ENCODE results near the gene ARHGEF6.
A peak's percentile ranks its signal among the peaks of the same experiment; 100 is the strongest.

ARHGEF6 gene

DNA sequence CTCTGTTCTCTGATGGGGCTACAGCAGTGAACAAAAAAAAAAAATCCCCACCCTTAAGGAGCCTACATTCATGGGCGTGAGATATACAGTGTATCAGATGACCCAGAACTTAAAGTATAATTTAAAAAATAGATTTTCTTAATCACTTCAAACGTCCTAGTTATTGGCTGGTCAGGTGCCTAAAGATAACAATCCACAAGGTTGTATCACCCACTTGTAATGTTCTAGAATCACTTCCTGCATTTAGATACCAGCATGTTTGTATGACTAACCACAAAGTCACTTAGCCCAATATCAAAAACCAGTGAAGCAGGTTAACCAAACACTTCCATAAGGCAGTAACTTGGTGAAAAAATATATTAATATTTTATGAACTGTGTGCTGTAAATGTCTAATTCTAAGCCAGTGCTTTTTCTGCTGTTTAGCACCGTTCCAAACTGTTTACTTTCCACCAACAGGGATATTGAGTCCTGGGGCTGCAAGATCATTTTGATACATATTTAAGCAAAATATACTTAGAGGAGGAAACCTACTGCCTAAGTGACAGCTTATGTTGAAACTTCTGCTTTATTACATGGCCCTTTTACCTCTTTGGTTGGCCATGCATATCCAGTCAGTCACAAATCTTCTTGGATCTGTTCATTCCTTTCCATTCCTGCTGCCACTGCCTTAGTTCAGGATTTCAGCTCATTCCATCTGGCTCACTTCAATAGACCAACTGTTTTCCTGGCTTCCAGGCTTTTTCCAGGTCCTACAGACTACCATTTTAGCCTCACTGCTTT, 89.5 kb downstream of the ARHGEF6 start:
- no peak for DNase-seq

DNA sequence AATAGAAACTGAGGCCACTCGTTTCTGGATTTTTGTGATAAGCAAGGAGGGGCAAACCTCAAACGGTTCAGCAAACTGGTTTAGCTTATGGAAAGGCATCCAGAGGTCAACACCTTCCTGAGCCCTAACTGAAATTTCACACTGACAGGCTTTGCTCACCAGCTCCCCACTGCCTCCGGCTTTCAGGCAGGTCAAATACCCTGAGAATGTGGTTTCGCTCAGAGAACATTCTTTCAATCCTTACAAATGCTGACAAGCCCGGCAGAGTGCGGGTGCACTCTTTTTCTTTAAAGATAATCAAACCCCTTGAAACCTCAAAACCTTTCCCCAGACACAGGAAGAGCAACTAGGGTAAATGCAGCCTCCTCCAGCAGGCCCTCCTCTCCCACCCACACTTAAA, 91.3 kb downstream of the ARHGEF6 start:
- no peak for DNase-seq

DNA sequence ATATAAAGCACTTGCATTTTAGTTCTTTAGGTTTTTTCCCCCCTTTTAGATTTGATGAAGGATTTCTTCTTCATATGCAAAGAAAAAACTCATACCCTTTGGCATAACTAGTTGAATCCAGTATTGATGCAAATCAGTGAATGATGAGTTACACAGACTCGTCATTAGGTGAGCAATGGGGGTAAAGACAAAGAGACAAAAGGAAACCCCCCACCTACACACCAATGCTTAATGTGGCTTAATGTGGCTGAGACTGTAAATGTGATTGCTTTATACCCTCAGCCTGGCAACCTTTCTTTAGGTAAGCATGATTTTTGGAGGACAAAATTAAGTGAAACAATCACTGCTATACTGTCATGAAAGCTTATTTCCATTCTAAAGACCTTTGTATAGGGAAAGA, 93.3 kb downstream of the ARHGEF6 start:
- peak; percentile 42 for DNase-seq

DNA sequence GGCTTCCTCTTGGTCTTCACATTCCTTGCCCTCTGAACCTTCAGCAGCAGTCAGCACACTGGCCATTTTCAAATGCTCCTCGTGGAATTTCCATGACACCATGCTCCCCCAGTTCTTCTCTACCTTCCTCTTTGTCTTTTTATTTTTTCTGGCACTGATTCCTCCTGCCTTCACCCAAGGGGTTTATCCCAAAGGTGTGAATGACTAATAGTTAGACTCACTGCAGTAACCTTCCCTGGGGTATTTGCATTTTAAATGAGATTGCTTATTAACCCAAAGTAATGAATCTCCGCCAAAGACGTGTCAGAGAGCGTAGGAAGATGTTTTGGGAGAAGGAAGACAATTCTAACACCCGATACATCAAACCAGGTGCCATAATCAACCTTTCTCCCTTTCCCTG, 96.6 kb downstream of the ARHGEF6 start:
- no peak for DNase-seq

DNA sequence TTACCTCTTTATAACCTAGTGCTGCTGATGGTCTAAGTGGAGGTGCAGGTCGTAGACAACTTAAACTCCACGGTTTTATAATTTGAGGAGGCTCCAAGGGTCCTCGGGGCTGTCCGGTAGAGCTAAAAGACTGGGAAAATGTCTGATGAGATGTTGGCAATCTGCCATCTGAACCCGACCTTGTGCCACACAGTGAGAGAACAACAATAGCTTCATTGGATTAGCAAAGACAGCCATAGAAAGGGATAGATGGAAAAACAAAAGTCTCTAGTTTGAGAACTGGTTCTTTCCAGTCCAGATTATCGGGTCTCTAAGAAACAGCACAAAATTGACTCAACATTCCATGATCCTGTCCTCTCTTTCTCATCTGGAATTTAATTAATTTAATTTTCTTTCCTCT, 101.2 kb downstream of the ARHGEF6 start:
- no peak for DNase-seq

DNA sequence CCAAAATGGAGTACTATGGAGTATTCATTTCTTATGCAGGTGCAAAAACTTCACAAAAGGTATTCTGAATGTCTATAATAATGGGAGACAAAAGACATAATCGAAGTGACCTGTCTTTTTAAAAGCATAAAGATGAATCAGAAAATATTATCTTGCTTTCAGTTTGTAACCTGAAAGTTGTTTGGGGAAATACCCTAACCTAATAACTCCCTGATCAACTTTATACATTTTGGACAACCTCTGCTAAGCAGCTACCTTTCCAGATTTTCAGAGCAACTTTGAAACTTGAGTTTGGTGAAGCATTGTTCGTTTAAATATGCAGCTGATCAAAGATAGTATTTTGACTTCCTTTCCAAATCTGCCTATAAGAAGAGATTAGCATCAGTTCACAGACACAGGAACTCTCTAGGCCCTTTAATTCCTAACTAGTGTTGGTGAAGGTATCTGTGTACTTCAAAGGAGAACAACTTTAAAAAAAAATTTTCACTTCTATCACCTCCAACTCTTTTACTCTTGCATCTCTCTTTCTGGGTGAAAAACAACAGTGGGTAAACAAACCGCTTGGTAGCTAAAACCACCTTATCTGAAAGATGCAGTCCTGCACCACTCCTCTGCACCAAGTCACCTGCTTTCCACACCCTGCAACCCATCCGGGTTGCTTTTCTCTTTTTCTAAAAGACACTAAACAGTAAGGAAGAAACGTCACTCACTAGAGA, 106.3 kb downstream of the ARHGEF6 start:
- DNase-seq, result no peak

DNA sequence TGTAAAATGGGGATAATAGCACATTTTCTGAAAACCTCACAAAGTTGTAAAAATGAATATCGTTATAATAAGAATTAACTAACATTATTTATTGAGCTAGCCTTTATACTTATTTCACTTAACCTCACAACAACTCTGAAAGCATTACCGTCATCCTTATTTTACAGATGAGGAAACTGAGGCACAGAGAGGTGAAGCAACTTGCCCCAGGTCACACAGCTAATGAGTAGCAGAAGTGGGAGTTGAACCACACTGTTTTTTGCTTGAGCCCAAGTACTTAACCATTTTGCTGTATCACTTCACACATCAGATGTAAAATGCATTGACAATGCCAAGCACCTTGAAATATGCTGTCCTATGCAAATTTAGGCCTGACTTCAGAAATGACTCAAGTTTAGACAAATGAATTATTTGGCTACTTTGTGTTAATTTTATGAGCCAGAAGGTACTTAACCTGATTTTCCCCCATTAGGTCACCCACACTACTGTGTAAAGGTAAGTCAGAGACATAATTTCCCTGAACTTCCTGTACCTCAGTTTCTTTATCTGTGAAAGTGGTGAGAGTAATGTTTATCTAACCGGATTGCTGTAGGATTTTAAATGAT, 109.6 kb downstream of the ARHGEF6 start:
- no peak for DNase-seq

DNA sequence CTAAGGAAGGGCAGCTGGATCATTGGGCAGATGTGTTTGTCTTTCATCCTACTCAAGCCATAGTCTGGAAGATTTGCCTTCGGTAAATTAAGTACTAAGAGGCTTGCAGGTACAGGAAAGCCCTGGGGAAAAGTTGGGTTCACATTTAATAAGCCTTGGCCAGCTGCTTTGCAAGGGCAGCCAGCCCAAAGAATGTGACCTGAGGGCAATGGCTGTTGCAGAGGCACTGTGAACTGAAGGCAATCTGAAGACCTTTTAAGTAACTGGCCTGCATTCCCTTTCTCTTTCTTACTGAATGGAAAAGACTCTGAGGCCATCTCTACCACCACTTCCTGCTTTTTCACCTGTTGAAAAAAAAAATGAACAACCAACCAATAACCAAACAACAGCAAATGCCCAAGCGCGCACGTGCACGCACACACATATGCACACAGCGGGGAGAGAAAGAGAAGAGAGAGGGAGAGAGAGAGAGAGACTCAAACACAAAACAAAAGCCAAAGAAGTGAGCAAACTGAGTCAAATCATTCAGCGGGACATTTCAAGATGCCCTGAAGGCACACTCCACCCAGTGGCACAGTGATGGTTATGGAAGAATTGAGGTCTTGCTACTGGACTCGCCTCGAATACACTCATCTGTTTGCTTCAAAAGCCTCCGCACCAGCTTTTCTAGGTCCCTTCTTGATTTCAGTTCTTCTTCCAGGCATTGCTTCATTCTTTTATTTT, 113.1 kb downstream of the ARHGEF6 start:
- no peak for DNase-seq

DNA sequence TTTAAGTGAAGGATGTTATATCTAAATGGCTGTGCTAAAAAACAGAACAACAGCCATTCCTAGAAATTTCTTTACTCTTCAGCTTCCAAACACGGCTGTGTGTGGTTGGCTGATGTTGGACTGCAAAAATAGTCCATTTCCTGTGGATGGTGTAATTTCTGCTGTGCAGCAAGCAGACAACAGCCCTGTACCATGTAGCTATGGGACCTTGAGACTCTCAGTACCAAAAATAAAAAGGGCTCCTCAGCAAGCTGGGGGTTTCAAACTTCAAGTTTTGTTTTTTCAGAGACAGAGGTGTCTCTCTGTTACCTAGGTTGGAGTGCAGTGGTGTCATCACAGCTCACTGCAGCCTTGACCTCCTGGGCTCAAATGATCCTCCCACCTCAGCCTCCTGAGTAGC, 114.6 kb downstream of the ARHGEF6 start:
- DNase-seq, result no peak

DNA sequence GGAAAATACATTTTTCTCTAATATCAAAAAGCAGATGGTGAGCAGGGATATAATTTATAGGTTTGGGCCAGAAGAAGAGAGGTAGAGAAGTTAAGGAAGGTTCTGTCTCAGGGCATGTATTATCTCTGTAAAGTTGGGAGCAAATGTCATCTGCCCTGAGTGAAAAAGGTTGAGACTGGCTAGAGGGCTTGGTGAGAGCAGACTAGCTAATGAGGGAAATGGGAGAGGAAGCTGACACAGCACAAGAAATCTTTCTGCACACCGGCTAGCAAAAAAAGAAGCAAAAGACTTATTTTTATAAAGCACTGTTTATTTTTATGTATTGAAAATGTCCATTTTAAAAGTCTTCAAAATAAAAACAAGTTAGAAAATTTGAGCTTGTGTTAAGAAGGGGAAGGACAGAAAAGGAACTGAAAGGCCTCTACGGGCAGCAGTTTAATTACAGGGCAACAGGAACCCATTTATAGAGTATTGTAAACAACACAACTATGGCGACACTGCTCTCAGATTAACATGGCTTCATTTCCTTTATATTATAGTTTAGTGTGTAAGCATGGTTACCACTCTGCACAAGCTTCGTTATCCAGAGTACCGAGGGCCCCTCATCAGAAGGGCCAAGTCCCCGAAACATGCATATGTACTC, 115.4 kb downstream of the ARHGEF6 start:
- DNase-seq, result no peak

DNA sequence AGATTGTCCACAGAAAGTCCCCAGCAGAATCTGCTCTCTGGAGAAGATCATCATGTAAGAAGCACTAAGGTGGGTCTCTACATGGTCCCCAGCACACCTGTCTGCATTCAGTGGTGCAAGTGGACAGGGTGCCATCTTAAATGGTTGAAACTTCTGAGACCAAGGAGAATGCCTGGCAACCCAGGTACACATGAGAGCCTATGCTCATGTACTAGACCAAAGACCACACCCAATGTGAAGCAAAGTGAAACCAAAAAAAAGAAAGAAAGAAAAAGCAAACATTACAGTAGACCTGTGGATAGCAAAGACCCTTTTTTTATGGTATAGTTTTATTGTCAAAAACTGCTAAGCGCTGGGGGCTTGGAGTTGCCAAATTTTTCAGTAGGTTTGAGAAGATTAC, 117.8 kb downstream of the ARHGEF6 start:
- DNase-seq, result no peak

DNA sequence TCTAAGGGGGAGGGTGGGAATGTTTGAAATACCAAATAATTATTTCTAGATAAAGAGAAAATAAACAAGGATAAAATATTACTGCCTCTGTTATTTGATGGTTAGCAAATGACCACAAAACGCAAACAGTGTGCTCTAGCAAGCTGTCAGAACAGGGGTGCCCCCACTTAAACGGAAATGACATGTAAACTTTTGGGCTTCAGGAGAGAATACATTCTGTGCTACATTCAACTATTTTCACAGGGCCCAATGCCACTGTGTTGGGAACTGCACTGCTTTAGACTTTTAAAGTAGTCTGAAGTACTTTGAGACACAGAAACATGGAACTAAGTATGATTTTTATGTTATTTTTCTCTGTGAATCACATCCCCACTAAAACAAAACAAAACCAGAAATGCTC, 118.6 kb downstream of the ARHGEF6 start:
- DNase-seq, result no peak

DNA sequence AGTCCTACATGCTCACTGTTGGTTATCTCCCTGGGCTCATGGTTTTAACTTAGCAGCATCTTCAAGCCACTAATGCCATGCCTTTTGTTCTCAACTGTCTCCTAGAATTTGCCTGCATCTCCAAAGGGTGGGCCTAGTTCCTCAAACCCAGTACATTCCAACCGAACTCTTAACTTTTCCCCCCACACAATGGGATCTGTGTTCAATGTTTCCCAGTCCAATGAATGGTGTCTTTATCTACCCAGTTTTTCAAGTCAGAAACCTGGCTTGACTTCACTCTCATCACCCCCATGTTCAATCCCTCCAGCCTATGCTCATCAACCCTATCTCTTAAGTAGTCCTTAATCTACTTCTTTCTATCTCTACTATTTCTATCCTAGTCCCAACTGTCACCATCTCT, 119.8 kb downstream of the ARHGEF6 start:
- no peak for DNase-seq

DNA sequence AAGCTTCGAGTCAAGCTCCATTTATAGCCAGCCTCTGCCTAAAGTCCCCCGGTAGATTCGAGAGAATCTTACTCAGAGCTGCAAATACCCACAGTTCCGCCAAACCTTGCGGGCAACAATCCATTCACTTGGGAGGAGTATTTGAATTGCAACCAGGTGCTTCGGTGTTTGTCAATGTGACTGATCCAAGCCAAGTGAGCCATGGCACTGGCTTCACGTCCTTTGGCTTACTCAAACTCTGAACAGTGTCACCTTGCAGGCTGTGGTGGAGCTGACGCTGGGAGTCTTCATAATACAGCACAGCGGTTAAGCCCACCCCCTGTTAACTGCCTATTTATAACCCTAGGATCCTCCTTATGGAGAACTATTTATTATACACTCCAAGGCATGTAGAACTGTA, 121.6 kb downstream of the ARHGEF6 start:
- DNase-seq, result peak; percentile 22

DNA sequence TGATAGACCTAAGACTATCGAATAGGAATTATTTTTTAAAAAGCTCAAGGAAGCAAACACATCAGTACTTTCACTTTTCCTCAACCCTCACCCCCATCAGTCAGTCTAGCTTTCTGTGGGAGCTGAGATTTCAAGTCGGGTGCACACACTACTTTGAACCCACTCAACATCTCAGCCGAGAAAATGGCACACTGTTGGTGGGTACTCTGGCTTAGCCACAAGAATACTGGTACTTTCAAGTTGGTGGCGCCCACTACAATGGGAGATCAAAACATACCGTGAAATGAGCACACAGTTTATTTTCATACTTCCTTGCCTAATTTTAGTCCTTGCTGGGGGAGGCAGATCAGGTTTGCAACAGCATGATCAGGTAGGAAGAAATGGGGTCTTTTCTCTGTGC, 122.6 kb downstream of the ARHGEF6 start:
- peak; percentile 36 for DNase-seq

DNA sequence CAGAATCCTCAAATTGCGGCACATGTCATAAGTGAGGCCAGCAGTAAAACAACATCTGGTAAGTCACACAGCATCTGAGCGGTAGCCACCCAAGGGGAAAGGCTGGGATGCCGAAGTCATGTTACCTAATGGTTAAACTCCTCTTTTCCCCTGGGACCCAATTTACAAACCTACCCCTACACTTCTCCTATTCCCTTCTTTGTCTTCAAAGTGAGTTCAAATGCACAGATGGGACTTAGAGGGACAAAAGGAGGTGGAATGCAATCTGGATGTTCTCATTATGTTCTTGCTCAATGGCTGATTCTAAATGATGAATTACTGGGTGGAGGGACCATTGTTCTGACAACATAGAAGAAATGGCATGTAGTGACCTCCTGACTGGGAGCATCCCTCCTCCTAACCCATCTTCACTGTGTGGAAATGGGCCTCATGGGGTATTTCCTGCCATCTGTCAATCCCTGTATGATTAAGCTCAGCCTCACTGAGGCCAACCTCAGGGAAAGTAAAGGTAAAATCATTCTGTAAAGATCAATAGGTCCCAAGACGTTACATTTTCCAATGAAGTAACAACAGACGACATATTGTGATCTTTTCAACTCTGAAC, 124.3 kb downstream of the ARHGEF6 start:
- DNase-seq, result no peak

DNA sequence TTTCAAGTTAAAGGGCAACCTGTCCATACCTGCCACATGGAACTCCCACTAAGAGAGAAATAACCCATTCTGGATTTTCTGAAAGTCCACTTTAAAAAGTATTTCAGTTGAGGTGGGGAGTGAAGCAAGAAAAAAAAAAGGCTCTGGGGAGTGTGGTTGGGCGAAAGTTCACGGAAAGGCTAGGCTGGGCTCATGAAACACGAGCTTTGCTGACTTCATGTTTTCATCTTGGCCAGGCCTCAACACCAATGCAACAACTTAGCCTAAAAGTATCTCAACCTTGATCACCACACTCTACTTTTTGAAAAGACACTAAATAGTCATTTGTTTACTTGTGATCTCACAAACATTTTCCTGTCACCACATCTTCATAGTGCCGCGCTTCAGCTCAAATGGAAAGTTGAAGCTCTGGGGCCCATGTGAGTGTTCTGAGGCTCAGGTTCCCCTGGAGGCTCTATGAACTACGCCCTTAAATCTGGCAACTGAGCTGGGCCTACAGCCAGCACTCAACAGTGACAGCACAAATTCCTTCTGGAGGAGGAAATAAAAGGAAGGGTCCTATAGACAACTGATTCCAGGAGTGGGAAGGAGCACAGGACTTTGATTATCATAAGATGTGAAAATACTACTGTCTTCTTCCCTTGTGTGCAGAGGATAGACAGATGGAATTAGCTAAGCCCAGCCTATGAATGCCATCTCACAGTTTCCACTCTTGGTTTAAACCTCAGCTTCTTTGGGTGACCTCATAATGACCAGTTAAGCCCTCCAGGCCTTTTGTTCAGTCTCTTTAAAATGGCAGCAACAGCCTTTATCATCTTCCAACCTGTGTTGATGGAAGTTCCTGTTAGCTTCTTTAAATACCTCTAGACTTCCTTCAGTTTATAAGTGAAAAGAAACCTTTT, 127.7 kb downstream of the ARHGEF6 start:
- peak; percentile 35 for DNase-seq

DNA sequence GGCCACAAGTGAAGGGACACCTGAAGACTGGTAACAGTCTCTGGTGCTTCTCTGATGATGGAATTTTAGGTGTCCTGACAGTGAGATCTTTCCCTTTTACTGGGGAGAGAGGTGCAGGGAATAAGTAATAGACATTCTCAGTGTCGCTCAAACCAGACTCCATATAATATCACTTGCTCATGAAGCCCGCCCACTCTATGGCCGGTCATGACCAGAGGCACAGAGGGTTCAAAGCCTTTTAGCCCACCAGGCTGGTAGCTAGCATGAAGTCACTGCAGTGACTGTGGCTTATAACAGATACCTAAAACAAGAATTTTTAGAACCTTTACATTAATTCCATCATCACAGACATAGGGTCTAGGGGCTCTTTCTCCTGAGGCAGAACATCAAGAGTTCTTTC, 129.9 kb downstream of the ARHGEF6 start:
- no peak for DNase-seq

DNA sequence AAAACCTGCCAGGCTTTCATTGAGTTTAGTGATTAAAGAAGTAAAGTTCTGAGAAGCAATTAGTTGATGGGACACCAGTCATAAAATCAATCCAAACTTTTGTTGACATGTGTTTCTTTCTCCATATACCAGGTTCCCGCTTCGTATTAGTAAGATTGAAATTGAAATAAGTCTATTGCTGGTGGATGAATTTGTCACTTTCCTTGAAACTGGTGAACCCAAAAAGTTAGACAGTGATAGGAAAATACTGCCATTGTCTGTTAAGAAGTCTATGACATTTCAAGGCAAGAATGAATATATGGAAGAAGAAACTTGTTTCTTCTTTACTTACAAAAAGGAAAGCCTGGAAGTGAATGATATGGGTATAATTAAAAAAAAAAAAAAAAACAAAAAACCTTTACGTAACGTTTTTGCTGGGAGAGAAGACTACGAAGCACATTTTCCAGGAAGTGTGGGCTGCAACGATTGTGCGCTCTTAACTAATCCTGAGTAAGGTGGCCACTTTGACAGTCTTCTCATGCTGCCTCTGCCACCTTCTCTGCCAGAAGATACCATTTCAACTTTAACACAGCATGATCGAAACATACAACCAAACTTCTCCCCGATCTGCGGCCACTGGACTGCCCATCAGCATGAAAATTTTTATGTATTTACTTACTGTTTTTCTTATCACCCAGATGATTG, 132.9 kb downstream of the ARHGEF6 start, which contains the start of gene CD40LG:
CD40LG (plus strand) TSS at position 482 of the 684 bp plus-strand sequence; CDS start at position 573, 91 bp downstream.
- DNase-seq, result peak; percentile 39

DNA sequence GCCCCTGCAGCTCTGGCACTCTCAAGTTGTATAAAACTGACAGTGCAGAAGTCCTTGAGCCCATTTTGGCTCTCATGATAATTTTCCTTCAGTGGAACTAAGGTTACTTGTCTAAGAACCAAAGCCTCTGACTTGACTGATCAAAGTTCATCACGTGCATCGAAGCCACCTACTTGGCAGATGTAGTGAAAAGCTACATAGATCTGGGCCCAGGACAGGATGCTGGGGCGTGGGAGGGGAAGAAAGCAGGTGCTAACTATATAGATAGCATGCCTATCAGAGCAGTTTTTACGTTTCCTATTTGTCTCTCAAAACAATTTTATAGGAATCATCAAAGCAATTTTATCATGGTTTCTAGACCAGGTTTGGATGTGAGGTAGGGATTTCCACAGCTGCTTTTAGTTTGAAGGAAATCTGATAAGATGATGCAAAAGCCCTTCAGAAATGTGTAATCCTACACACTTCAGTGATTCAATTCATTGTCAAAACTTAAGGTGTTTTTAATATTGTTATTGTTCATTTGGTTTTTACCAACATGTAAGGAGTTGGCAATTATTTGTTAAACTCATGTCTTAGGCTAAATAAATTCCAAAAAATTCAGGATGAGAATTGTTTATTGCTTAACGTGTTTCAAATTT, 134.0 kb downstream of the ARHGEF6 start:
- peak; percentile 69 for DNase-seq

Measured in activated naive CD4-positive, alpha-beta T cell treated with anti-CD3 and anti-CD28 coated beads, Interleukin-2, amount 50 U/mL, for 16 hours (primary cell).